UCSD-AML1 (cell line): Measurements from ENCODE around the gene WDR7.

ENCODE experiments used
- DNase-seq: peaks from one replicate; lab custom pipeline; 2025; ENCODE audit not compliant: unreplicated experiment; lab: John Stamatoyannopoulos, UW

Gene WDR7

DNA sequence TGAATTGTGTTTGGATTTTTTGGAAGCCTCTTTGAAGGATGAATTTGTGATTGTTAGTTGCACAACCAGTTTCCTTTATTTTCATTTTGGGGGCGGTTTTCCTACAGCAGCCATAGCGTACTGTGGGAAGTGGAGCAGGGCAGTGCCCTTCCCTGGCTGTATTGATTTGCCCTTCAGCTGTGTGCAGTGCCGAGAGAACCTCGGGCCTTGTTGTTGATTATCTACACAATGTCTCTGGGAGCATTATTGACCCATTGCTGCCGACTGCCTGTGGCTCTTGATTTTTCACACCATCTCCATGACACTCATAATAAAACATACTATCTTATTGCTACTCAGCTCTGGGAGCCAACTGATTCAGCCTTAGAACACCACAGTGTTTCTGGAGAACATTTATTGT is 333.6 kb downstream of the WDR7 start:
- DNase-seq, result no peak

DNA sequence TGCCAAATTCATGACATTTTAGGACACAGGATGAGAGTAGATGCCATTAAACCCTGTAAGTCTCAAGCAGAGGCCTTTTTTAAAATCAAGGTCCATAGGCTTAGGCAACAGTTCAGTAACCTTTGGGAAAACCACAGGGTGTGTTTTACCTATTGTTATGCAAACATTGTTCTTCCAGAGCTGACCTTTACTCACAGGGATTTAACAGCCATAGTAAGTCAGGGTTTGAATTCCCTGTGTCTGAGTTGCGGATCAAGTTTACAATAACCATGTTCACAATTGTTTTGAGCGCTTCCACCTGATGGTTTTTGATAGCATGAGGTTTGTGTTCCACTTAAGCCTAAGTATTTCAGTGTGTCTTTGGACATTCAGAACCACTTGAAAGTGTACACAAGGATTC is 335.7 kb downstream of the WDR7 start:
- no peak for DNase-seq

DNA sequence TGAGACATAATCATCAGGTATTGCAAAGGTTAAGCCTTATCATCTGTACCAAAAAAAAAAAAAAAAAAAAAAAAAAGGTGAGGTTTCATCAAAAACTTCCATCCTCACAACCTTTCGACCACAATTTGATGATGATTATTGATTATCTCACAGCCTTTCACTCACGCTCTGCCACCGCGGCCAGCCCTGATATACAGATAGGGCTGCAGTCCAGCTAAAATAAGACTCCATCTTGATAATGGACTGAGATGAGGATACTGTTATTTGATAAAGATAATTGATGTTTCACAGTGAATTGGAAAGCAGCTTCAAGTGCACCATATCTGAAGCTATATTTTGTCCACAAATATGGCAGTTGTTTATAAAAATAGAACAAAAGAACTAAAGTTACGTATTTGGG is 336.1 kb downstream of the WDR7 start:
- DNase-seq, result no peak

DNA sequence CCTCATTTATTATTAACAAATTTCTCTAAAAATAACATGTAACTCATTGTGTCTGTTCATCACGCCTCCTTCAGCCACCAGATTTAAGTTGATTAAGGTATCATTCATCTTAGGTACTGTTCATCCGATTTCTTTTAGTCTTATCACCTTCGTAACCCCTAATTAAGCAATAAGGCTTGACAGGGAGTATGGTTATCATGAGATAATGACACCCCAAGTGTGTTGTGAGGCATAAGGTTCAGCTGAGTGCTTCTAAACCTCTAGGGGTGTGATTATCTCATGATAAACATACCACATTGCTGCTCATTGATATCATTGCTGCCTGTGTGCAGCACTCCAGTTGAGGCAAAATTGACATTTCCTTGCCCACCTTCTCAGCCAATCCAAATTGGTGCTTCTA is 336.9 kb downstream of the WDR7 start:
- no peak for DNase-seq

DNA sequence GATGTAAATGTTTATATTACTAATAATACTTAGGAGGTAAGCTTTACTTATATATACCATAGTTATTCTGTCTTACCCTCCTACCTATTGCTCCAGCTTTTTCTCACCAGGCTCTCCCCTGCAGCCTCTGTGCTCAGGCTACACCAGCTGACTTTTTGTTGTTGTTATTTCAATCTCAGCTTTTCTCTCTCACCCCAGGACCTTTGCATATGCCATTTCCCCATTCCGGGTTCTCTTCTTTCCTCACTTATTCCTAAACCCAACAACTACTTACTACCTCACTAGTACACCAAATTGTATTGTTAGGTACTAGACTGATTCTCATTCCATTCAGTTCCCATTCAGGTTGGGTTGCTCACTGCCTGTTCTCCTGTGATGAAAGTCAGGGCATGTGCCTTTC is 339.5 kb downstream of the WDR7 start:
- DNase-seq, result no peak

DNA sequence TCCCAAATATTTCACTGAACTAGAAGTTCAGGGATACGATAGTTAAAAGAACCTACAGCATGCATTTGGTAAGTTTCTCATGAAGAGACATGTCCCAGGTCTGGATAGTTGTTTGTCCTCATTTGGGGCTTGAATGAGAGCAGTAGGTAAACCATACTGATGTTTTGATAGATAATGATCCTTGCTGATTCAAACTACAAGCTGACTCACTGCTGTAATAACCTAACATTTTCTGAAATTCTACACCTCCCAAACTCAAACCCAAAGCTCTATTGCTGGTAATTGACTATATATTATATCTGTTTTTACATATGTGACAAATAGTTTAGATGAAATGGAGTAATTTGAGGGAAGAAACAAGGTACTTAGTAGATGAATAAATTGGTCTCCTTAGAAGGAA is 341.6 kb downstream of the WDR7 start:
- DNase-seq, result no peak

DNA sequence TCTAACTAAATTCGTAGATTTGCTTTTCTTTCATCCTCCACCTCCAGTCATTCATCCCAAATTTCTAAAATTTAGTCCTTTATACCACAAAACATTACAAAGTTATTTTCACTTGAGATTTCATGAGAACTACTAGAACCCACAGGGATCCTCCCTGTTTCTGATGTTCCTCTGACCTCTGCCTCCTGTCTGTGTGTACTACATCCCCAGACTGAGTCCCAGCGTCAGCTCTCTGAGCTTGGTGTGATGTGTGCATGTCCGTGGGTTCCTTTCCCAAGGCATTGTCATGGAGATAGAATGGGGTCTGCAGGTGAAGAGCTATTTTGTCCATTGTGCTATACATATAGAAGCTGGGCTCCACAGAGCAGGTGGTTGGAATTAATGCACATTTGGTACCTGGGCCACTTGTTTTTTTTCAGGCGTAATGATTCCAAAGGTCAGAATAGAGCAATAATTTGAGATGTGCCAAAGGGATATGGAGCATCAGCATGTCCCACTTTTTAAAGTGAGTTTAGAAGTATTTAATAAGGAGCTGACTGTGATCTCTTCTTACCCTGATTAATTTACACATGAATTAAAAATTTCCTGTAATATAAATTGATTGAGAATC is 344.5 kb downstream of the WDR7 start:
- no peak for DNase-seq

DNA sequence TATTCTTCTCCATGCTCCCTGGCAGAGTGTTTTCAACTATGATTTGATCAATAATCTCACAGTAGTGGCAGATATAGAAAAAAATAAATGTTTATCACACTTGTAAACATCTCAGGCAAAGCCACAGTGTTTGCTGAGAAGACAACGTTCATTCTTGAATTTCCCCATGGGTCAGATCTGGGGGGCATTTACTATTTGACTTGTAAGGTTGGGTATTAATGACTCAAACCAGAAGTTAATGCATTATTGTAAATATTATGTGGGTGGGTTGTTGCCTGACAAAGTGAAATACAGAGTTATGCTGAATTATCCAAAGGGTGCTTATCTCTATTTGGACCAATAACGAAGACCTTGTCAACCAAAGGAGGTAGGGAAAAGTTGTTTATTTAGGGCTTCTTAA is 346.0 kb downstream of the WDR7 start:
- DNase-seq, result no peak

DNA sequence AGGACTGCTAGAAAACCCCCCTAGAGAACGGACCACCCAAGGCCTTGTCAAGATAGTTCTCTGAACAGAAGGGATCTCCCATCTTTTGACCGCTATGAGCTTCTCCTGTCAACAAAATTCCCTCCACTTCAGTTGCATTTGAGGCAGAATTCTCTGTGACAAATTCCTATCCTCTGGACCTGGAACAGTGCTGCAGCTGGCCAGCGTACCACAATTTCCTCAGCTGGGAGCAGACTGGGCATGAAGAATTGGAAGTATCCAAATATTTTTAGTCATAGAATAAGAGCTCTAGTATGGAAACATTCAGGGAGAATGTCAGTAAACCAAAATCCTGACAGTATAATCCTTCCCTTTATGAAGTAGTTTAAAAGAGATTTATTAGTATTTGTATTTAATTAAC is 348.7 kb downstream of the WDR7 start:
- DNase-seq, result no peak

DNA sequence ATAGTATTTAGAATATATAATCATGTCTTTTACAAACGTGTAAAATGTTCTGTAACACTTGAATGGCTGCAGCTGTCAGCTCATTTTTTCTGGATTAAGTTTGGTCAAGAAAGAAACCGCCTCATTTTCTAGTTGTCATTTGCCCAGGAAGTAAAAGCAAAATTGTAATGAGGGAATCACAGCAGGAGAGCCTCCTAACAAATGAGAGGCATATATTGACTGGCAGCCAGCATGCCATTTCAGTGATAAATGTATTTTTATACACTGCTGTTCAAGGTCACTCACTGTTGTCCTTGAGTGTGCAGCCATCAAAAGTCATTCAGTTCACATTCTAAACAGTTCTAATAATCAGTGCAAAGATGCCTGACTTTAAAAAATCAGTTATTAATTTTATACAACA is 351.5 kb downstream of the WDR7 start:
- no peak for DNase-seq

DNA sequence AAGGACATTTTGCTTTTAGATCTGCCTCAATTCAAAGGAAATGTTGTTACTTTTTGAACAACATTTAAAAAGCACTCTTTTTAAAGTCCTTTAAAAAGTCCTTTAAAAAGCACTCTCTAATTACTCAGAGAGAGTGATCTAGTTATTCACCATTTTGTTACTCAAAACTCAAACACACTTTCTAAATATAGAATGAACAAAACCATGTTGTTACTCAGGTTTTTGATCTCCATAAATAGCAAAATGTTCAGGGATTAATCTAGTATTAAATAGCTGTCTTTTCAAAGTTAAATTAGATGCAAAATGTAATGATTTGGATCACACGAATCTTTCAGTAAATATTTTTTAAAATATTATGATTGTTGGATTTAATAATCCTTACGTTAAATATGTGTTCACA is 352.2 kb downstream of the WDR7 start:
- no peak for DNase-seq

DNA sequence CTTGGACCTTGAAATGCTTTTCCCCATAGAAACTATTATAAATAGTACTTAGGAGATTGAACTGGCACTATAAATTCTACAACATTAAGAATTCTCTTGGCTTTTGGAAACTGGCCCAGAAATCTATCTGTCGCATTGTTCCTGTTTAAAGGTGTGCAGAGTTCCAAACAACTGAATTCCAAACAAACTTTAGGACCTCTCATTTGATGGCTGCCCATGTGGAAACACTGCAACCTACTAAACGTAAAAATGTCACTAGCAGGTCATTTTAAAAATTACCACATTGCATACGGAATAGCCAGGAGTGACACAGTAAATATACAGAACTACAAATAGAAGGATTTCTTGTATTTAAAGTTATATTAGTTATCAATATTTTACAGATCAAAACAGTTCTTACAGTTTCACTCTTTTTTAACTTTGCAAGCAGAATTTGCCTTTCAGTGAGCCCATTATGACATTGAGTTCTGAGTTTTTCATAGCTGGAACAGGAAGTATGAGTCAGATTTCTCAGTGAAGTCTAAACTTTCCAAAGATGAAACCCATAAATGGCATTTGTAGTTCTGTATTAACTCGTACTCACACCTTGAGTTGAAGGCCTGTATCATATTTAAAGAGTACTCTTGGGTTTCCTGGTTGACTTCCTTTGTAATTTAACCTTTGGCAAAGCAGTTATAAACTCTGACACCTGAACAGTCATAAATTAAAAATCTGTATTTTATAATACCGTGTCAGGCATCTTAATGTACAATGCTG is 353.4 kb downstream of the WDR7 start:
- DNase-seq, result no peak

DNA sequence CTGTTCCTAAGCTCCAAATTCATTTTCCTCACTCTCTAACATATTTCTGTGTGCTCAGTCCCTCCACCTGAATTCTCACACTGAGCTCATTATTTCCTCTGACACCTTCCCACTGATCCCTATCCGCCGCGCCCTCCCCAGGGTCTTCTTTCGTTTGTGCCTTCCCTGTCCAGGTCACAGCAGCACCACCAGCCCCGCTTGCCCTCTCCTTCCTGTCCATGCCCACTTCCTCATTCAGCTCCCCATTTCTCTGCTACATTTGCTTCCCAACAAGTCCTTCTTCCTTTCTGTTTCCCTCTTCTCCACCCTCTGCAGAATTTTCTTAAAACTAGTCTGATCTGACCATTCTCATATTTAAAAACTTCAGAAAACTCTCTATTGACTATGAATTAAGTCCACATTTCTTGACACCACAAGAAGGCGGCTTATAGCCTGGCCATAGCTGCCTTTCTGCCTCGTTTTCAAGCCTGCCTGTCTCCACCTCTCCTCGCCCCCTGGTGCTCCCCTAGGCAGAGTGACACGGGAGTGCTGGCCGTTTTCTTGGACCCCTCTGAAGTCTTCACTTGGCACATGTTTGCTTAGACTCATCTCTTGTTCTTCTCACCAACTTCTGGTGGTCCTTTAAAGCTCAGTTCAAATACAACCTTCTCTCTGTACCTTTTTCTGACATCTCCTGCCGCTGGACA is 357.0 kb downstream of the WDR7 start:
- peak; percentile 33 for DNase-seq

DNA sequence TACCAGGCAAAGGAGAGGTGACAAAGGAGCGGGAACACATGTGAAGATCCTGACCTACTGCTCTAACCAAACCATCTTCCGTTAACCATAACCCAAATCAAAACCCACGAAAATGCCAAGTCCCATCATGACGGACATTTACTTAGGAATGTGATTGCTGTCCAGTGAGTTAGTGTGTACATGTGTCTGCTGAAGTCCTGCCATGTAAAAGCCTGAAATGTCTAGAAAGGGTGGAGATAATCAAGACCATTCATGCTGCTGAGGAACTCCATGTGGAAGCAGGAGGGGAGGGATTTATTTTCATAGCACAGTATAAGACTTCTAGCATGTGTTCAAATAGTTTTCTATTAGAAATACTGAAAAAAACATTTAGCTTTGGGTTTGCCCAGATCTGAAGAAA is 358.7 kb downstream of the WDR7 start:
- DNase-seq, result no peak

DNA sequence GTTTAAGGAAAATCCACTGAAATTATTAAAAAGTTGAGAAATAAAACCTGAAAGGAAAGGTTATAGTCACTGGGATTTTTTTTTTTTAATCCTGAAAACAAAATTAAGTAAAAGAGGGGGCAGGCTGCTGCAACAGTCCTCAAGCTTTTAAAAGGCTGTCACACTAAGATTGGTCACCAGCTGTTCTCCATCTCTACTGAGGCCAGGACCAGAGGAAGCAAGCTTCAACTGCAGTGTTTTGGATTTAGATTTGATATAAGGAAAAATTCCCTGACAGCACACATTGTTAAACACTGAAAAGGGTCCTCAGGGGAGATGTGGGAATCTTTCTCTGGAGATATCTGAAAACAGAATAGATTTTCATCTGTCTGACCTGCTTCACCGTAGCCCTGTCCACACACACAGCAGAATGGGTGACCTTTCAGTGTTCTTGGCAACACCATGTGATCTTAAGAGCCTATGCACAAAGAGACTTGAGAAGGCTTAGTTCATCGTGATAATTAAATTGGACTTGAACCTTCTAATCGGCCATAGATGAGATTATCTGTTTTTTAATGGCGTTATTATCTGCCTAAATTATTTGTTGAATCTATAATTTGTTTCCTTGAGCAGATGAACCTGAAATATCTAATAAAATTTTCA is 363.7 kb downstream of the WDR7 start:
- DNase-seq, result no peak

DNA sequence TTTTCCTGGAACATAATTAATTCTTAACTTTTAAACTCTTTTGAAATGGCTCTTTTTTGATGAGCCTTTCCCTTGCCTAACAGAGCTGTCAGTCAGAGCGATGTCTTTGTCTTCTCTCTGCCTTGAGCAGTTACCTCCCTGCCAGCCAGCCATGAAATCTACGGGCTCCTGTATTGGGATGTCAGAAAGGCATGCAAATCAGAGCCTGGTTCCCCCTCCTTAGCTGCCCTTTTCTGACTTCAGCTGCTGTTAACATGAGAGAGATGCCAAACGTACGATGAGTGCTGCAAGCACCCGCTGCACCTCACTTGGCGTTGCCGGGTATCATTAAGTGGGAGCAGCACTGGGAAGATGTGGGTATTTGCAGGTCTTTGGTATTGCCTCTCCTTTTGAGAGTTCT is 364.3 kb downstream of the WDR7 start:
- no peak for DNase-seq

DNA sequence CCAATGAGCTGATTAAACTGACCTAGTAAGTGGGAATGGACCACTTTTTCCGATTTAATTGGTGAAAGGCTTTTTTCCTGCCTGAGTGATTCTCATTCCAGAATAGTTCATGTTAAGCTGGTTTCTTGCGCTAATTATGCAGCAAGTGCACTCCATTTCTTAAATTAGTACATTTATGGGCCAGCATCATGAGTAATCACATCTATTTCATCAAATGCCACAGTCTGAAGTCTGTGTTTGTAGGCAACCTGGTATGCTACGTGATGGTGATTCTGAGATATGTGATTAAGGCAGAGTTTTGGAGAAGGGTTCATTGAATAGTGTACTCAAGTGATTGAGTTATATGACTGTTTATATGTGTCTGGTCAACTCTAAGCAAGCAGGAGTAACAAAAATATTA is 367.7 kb downstream of the WDR7 start:
- DNase-seq, result no peak

DNA sequence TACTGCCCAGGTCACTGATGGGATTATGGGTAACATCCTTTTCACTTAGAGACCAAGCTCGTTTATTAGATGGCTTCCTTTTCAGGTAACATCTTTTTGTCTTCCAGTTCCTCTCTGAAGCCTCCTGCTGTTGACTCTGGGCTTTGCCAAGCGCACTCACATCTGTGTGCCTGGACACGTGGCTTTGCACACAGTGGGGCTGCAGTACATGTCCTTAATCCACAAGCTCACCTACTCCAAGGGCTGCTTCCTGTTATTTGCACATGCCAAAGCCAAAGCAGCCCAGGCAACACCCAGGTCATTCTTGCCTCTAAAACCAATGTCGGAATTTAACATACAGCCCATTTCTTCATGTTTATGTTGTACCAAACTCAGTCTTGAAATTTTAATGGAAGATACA is 371.6 kb downstream of the WDR7 start:
- DNase-seq, result no peak

DNA sequence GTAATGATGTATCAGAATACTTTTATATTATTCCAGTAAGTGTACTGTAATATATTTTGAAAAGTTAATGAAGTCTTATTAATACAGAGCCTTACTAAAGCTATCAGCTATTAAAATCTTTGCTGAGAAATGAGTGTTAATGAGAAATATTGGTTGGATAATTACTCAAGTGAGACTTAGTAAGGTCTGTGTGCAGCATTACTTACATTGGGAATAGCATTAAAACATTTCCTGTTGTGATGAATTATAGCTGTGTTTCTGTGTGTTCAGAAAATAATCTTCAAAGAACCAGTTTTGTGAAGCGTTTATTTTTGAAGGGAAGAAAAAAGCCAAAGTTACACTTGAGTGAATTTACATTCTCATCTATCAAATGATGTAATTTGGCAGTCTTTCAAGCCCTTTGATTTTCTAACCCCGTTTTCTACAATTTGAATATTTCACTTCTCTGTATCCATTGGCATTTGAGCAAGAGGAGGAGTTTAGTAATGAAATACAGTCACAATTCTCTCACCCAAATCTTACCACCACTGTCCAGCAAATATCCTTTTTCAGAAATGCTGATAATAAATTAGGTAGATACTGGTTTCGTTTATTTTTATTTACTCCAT is 372.2 kb downstream of the WDR7 start:
- no peak for DNase-seq

DNA sequence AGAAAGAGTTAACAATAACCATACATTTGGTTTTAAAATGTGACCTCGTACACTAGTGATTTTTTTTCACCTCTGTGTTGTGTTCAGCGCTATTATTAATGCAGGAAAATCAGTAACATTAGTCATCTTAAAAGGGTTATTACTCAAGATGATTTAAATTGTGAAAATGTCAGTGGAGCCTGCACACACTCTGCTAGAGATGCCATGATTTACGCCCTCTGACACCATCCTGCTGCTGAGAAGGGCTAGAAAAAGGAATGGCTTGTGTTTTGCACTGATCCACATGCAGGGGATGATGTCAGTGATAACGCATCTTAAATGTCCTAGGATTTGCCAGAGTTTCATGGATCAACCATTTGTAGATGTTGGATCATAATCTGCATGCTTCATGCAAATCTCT is 374.4 kb downstream of the WDR7 start:
- DNase-seq, result no peak

DNA sequence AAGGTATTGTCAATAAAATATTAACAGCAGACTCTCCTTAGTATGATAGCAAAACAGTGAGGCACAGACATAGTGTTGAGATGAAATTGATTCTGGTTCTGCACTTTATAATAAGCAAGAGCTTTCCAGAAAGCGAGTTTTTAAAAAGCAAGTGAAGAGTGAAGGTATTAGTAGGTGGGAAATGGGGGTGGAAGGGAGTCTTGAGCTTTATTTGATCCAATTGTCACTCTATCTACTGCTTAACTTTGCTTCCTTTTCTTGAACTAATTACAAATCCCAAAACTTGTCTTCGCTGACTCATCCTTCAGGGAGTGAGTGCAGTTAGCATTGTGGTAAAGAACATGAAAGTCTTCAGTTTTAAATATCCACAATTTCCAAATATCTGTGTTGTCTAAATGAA is 375.2 kb downstream of the WDR7 start:
- no peak for DNase-seq
